Measurements from ENCODE around the gene MMP24. TPM values are rescaled to one million over a fixed set of nuclear protein-coding genes. Genes with fewer than 3 reads are reported as not detected.

The MMP24 gene
- total RNA-seq, 1 experiment from 2014 or later: 13.0 TPM

GRCh38 chr20:35307666-35308653 lies 81.5 kb downstream of the MMP24 start:
- Mint-ChIP-seq H3K36me3 (ENCODE audit: insufficient read depth, unreplicated experiment) (peaks cover 33% of the 10 kb centered on the region), H3K27ac (ENCODE audit: unreplicated experiment) (peak overlapping the region; percentile 54), H3K27me3 (ENCODE audit: insufficient read depth, unreplicated experiment) (no peaks in the 10 kb centered on the region), H3K4me3 (ENCODE audit: unreplicated experiment) (no peak overlapping the region), H3K4me1 (ENCODE audit: low read depth, unreplicated experiment) (peaks cover 60% of the 10 kb centered on the region), H3K9me3 (ENCODE audit: unreplicated experiment) (no peaks in the 10 kb centered on the region)
- Histone ChIP-seq H3K27me3 (replicated peaks; ENCODE audit: control insufficient read depth, insufficient read depth, low read length) (no peaks in the 10 kb centered on the region), H3K4me3 (ENCODE audit: low read depth, low read length) (no peak overlapping the region), H3K36me3 (ENCODE audit: control insufficient read depth, insufficient read depth, low read length) (peaks cover 4% of the 10 kb centered on the region; the same call in 1 of the 2 replicates), H3K9me3 (no peaks in the 10 kb centered on the region), H3K4me1 (peaks cover 63% of the 10 kb centered on the region)
- ChIA-PET CTCF (interaction anchor here (1.1 to 8.3 kb wide), 11 partner anchors 10 to 163 kb away, joined by 3 to 167 read pairs (median 8); partner anchors contain the start of gene CEP250), POLR2A (interaction anchor here (0.9 to 1.4 kb wide), 2 partner anchors 10 to 147 kb away, joined by 3 read pairs; no protein-coding TSS in a partner anchor)
- BruUV-seq (replicated peaks): no TSS peak
- no peak for DNase-seq
- intact Hi-C loops (cut with micrococcal nuclease; ENCODE audit: unreplicated experiment): loop anchor here (1.0 kb wide), 1 partner anchor 12 kb away; no protein-coding TSS in a partner anchor
- TF ChIP-seq, protein P1, sequence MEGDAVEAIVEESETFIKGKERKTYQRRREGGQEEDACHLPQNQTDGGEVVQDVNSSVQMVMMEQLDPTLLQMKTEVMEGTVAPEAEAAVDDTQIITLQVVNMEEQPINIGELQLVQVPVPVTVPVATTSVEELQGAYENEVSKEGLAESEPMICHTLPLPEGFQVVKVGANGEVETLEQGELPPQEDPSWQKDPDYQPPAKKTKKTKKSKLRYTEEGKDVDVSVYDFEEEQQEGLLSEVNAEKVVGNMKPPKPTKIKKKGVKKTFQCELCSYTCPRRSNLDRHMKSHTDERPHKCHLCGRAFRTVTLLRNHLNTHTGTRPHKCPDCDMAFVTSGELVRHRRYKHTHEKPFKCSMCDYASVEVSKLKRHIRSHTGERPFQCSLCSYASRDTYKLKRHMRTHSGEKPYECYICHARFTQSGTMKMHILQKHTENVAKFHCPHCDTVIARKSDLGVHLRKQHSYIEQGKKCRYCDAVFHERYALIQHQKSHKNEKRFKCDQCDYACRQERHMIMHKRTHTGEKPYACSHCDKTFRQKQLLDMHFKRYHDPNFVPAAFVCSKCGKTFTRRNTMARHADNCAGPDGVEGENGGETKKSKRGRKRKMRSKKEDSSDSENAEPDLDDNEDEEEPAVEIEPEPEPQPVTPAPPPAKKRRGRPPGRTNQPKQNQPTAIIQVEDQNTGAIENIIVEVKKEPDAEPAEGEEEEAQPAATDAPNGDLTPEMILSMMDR (IDR thresholded peaks at IDR 0.05; ENCODE audit: insufficient read depth in 1 of 2, low read depth in 1 of 2, low read length in 1 of 2, severe bottlenecking in 1 of 2, unreplicated experiment in 1 of 2): no peak

DNA sequence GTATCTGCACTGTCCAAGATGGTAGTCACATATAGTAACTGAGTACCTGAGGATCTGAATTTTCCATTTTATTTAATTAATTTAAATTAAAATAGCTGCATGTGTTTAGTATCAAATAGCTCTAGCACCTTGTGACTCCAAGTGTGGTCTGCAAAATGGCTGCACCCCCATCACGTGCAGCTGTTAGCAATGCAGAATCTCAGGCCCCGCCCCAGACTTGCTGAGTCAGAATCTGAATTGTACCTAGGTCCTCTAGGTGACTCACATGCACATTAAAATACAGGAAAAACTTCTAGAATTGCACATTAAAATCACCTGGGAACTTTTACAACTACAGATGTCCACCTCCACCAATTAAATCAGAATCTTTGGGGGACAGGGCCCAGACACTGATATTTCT lies 84.9 kb downstream of the MMP24 start:
- TF ChIP-seq, protein P1 (IDR thresholded peaks at IDR 0.05; ENCODE audit: insufficient read depth in 1 of 2, low read depth in 1 of 2, low read length in 1 of 2, severe bottlenecking in 1 of 2, unreplicated experiment in 1 of 2): no peak
- peak overlapping the region; percentile 36 for H3K27ac Mint-ChIP-seq (ENCODE audit: unreplicated experiment)
- Histone ChIP-seq H3K27me3 (replicated peaks; ENCODE audit: control insufficient read depth, insufficient read depth, low read length) (no peaks in the 10 kb centered on the region), H3K36me3 (ENCODE audit: control insufficient read depth, insufficient read depth, low read length) (peaks cover 3% of the 10 kb centered on the region; the same call in 1 of the 2 replicates), H3K4me3 (ENCODE audit: low read depth, low read length) (no peak overlapping the region), H3K9me3 (no peaks in the 10 kb centered on the region), H3K4me1 (peaks cover 41% of the 10 kb centered on the region)
- no peaks in the 10 kb centered on the region for H3K27me3 Mint-ChIP-seq (ENCODE audit: insufficient read depth, unreplicated experiment)
- POLR2A ChIA-PET: no interaction called here
- H3K9me3 Mint-ChIP-seq (ENCODE audit: unreplicated experiment): no peaks in the 10 kb centered on the region
- no peak for DNase-seq
- CTCF ChIA-PET: no interaction called here
- intact Hi-C loops (cut with micrococcal nuclease; ENCODE audit: unreplicated experiment): no loop called here
- peaks cover 44% of the 10 kb centered on the region for H3K4me1 Mint-ChIP-seq (ENCODE audit: low read depth, unreplicated experiment)
- no peak overlapping the region for H3K4me3 Mint-ChIP-seq (ENCODE audit: unreplicated experiment)
- peaks cover 32% of the 10 kb centered on the region for H3K36me3 Mint-ChIP-seq (ENCODE audit: insufficient read depth, unreplicated experiment)
- no TSS peak for BruUV-seq (replicated peaks)

GRCh38 chr20:35311822-35312221 lies 85.3 kb downstream of the MMP24 start:
- H3K4me1 Mint-ChIP-seq (ENCODE audit: low read depth, unreplicated experiment): peaks cover 40% of the 10 kb centered on the region
- no peaks in the 10 kb centered on the region for H3K27me3 ChIP-seq (replicated peaks; ENCODE audit: control insufficient read depth, insufficient read depth, low read length)
- no peak overlapping the region for H3K27ac Mint-ChIP-seq (ENCODE audit: unreplicated experiment)
- DNase-seq: no peak
- no peaks in the 10 kb centered on the region for H3K9me3 ChIP-seq
- H3K4me3 ChIP-seq (ENCODE audit: low read depth, low read length): no peak overlapping the region
- ChIA-PET POLR2A (no interaction called here), CTCF (no interaction called here)
- no peaks in the 10 kb centered on the region for H3K27me3 Mint-ChIP-seq (ENCODE audit: insufficient read depth, unreplicated experiment)
- H3K4me3 Mint-ChIP-seq (ENCODE audit: unreplicated experiment): no peak overlapping the region
- no peaks in the 10 kb centered on the region for H3K9me3 Mint-ChIP-seq (ENCODE audit: unreplicated experiment)
- intact Hi-C loops (cut with micrococcal nuclease; ENCODE audit: unreplicated experiment): no loop called here
- no TSS peak for BruUV-seq (replicated peaks)
- TF ChIP-seq, protein P1 (IDR thresholded peaks at IDR 0.05; ENCODE audit: insufficient read depth in 1 of 2, low read depth in 1 of 2, low read length in 1 of 2, severe bottlenecking in 1 of 2, unreplicated experiment in 1 of 2): no peak
- peaks cover 3% of the 10 kb centered on the region; the same call in 1 of the 2 replicates for H3K36me3 ChIP-seq (ENCODE audit: control insufficient read depth, insufficient read depth, low read length)
- peaks cover 32% of the 10 kb centered on the region for H3K36me3 Mint-ChIP-seq (ENCODE audit: insufficient read depth, unreplicated experiment)
- H3K4me1 ChIP-seq: peaks cover 37% of the 10 kb centered on the region

Data from Caco-2 (cell line).